ENCODE data around the gene CLEC4M. TPM values are rescaled to one million over a fixed set of nuclear protein-coding genes. Genes with fewer than 3 reads are reported as not detected.
A peak's percentile ranks its signal among the peaks of the same experiment; 100 is the strongest.
"Not testable (repeated sequence)": the region's sequence is repeated elsewhere in the genome, so short reads cannot be mapped to it uniquely, and the experiment has no call there.

CLEC4M gene
- total RNA-seq, 1 experiment from 2014 or later, result not detected

DNA sequence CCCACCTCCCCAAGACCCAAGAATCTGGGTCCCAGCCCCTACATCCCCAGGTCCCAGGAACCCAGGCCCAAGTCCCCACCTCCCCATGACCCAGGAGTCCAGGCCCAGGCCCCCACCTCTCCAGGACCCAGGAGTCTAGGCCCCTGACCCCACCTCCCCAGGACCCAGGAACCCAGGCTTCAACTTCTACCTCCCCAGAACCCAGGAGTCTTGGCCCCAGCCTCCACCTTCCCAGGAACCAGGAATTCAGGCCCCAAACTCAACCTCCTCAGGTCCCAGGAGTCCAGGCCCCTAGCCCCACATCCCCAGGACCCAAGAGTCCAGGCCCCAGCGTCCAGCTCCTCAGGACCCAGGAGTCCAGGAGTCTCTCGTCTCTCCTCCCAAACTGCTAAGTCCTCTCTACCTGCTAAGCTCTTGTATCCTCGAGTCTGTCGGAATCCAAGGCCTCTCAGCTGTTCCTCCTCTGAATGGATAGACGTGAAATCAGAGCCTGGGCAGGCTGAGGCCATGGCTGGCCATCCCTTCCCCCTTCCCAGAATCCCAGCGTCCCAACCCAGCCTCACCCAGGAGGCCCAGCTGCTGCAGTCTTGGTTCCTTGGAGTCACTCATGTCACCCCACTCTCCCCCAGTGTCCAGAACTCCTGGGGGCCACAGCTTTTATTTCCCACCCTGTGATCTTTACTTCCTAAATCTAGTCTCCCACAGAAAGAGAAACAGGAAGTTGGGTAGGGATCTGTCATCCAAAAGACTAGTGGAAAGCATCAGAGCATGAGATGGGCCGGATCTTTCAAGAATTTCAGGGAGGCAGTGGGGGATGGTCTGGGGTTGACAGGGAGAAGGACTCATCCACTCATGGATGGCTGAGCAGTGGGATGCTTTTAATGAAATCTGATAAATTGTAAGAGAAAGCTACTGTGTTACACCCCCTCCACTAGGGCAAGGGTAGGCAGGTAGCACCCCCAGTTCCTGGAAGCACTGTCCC is 15.8 kb upstream of the CLEC4M start, which contains the start of gene CD209:
Gene CD209 (minus strand): TSS at position 632 of the 982 bp plus-strand sequence. CDS start 23 bp downstream, at position 609.
- peak; percentile 47 for DNase-seq
- Histone ChIP-seq H3K27me3 (ENCODE audit: control insufficient read depth, insufficient read depth, low read length) (peaks cover 1% of the 10 kb centered on the region; the same call in 1 of the 2 replicates), H3K4me3 (ENCODE audit: insufficient read depth, low read depth, low read length) (no peak within 1 kb of the TSS), H3K36me3 (replicated peaks; ENCODE audit: control insufficient read depth, insufficient read depth, low read length) (no peaks in the 10 kb centered on the region)

- H3K36me3 ChIP-seq (replicated peaks; ENCODE audit: control insufficient read depth, insufficient read depth, low read length), result no peaks in the 10 kb centered on the region
- no peak overlapping the region for H3K4me3 ChIP-seq (ENCODE audit: insufficient read depth, low read depth, low read length)
- DNase-seq, result peak; percentile 16
- peaks cover 1% of the 10 kb centered on the region; the same call in 1 of the 2 replicates for H3K27me3 ChIP-seq (ENCODE audit: control insufficient read depth, insufficient read depth, low read length)
Measured at GRCh38 chr19:7748171-7748570, 14.9 kb upstream of the CLEC4M start.

DNA sequence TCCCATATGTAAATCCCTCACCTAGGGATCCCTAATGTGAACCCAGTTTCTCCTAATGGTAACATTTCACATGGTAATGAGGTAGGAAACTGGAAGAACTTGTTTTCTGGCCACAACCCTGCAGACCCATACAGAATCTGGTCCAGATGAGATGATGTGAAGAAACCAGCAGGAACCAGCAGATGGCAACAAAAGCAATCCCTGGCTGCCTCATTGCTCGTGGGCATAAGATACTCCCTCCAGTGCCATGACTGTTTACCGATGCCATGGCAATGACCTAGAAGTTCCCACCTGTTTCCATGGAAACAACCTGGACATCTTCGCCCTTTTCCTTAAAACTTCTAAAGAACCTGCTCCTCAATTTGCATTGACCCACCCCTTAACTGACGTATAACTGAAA is 14.3 kb upstream of the CLEC4M start:
- H3K4me3 ChIP-seq (ENCODE audit: insufficient read depth, low read depth, low read length), result no peak overlapping the region
- peak; percentile 85 for DNase-seq

GRCh38 chr19:7751157-7751783 is 11.8 kb upstream of the CLEC4M start:
- DNase-seq, result no peak
- H3K4me3 ChIP-seq (ENCODE audit: insufficient read depth, low read depth, low read length), result no peak overlapping the region
- H3K36me3 ChIP-seq (replicated peaks; ENCODE audit: control insufficient read depth, insufficient read depth, low read length), result no peaks in the 10 kb centered on the region
- no peaks in the 10 kb centered on the region; the same call in 1 of the 2 replicates for H3K27me3 ChIP-seq (ENCODE audit: control insufficient read depth, insufficient read depth, low read length)

More for the DNA sequence above, 14.3 kb upstream of the CLEC4M start:
- Histone ChIP-seq H3K27me3 (ENCODE audit: control insufficient read depth, insufficient read depth, low read length) (peaks cover 1% of the 10 kb centered on the region; the same call in 1 of the 2 replicates), H3K36me3 (replicated peaks; ENCODE audit: control insufficient read depth, insufficient read depth, low read length) (no peaks in the 10 kb centered on the region)

DNA sequence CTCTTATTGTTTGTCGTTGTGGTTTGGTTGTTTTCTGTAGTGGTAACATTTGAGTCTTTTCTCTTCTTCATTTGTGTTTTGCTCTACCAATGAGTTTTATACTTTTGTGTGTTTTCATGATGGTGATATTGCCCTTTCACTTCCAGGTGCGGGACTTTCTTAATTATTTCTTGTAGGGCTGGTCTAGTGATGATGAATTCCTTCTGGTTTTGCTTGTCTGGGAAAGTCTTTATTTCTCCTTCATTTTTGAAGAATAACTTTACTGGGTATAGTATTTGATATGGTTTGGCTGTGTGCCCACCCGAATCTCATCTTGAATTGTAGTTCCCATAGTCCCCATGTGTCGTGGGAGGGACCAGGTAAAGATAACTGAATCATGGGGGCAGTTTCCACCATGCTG is 6.8 kb upstream of the CLEC4M start:
- no peak overlapping the region for H3K4me3 ChIP-seq (ENCODE audit: insufficient read depth, low read depth, low read length)
- H3K27me3 ChIP-seq (ENCODE audit: control insufficient read depth, insufficient read depth, low read length), result no peaks in the 10 kb centered on the region
- no peaks in the 10 kb centered on the region for H3K36me3 ChIP-seq (replicated peaks; ENCODE audit: control insufficient read depth, insufficient read depth, low read length)
- DNase-seq, result no peak

- H3K4me3 ChIP-seq (ENCODE audit: insufficient read depth, low read depth, low read length), result no peak overlapping the region
- H3K27me3 ChIP-seq (ENCODE audit: control insufficient read depth, insufficient read depth, low read length), result no peaks in the 10 kb centered on the region
- H3K36me3 ChIP-seq (replicated peaks; ENCODE audit: control insufficient read depth, insufficient read depth, low read length), result no peaks in the 10 kb centered on the region
- no peak for DNase-seq
Measured at GRCh38 chr19:7757358-7757757, 5.7 kb upstream of the CLEC4M start.

DNA sequence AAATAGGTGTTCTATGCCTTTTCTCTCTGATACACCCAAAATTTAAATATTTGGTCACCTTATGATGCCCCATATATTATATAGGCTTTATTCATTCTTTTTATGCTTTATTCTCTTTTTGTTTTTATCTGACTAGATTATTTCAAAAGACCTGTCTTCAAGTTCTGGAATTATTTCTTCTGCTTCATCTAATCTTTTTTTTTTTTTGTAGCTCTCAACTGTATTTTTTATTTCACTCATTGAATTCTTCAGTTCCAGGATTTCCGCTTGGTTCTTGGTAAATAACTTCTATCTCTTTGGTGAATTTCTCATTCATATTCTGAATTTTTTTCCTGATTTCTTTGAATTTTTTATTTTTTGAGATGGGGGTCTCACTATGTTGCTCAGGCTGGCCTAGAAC is 3.9 kb upstream of the CLEC4M start:
- H3K27me3 ChIP-seq (ENCODE audit: control insufficient read depth, insufficient read depth, low read length), result no peaks in the 10 kb centered on the region
- H3K4me3 ChIP-seq (ENCODE audit: insufficient read depth, low read depth, low read length), result no peak overlapping the region
- H3K36me3 ChIP-seq (replicated peaks; ENCODE audit: control insufficient read depth, insufficient read depth, low read length), result no peaks in the 10 kb centered on the region
- DNase-seq, result no peak

- Histone ChIP-seq H3K4me3 (ENCODE audit: insufficient read depth, low read depth, low read length) (no peak overlapping the region), H3K27me3 (ENCODE audit: control insufficient read depth, insufficient read depth, low read length) (no peaks in the 10 kb centered on the region), H3K36me3 (replicated peaks; ENCODE audit: control insufficient read depth, insufficient read depth, low read length) (no peaks in the 10 kb centered on the region)
- DNase-seq, result no peak
Measured at GRCh38 chr19:7763696-7764095, 653 bp downstream of the CLEC4M start.

DNA sequence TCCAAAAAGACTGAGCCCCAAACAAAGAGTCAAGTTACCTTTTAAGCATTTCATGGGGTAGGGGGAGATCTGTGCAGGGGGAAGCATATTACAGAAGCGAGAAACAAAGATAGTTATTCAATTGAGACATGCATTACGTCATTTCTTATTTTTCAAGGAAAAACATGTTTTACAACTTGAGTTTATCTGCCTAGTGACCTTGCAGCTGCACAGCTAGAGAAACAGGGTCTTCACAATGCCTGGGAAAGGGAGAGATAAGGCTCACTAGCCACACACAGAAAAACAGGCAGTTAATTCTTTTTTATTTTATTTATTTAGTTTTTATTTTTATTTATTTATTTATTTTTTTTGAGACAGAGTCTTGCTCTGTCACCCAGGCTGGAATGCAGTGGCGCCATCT is 1.1 kb downstream of the CLEC4M start:
- H3K36me3 ChIP-seq (replicated peaks; ENCODE audit: control insufficient read depth, insufficient read depth, low read length); DNase-seq; H3K27me3 ChIP-seq (ENCODE audit: control insufficient read depth, insufficient read depth, low read length); H3K4me3 ChIP-seq (ENCODE audit: insufficient read depth, low read depth, low read length): not testable (repeated sequence)

- DNase-seq; H3K4me3 ChIP-seq (ENCODE audit: insufficient read depth, low read depth, low read length); H3K36me3 ChIP-seq (replicated peaks; ENCODE audit: control insufficient read depth, insufficient read depth, low read length); H3K27me3 ChIP-seq (ENCODE audit: control insufficient read depth, insufficient read depth, low read length): not testable (repeated sequence)
Measured at GRCh38 chr19:7765043-7765442, 2.0 kb downstream of the CLEC4M start.

- DNase-seq, result no peak
- no peaks in the 10 kb centered on the region for H3K36me3 ChIP-seq (replicated peaks; ENCODE audit: control insufficient read depth, insufficient read depth, low read length)
- no peak overlapping the region for H3K4me3 ChIP-seq (ENCODE audit: insufficient read depth, low read depth, low read length)
- no peaks in the 10 kb centered on the region; the same call in 1 of the 2 replicates for H3K27me3 ChIP-seq (ENCODE audit: control insufficient read depth, insufficient read depth, low read length)
Measured at GRCh38 chr19:7766535-7766934, 3.5 kb downstream of the CLEC4M start.

DNA sequence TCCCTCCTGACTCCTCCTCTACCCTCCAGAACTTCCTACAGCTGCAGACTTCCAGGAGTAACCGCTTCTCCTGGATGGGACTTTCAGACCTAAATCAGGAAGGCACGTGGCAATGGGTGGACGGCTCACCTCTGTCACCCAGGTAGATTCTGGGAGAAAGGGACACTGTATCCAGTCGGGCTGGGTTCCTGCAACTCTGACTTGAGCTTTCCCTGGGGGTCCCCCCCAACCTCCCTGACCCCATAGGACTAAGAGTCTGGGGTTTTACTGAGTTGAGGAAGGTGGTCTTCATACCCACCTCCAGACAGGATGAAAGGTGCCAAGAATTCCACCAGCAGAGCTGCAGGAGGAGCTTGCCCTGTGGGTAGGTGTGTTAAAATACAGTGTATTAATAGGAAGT is 4.4 kb downstream of the CLEC4M start:
- Histone ChIP-seq H3K4me3 (ENCODE audit: insufficient read depth, low read depth, low read length) (no peak overlapping the region), H3K27me3 (ENCODE audit: control insufficient read depth, insufficient read depth, low read length) (no peaks in the 10 kb centered on the region; the same call in 1 of the 2 replicates), H3K36me3 (replicated peaks; ENCODE audit: control insufficient read depth, insufficient read depth, low read length) (no peaks in the 10 kb centered on the region)
- DNase-seq, result no peak

DNA sequence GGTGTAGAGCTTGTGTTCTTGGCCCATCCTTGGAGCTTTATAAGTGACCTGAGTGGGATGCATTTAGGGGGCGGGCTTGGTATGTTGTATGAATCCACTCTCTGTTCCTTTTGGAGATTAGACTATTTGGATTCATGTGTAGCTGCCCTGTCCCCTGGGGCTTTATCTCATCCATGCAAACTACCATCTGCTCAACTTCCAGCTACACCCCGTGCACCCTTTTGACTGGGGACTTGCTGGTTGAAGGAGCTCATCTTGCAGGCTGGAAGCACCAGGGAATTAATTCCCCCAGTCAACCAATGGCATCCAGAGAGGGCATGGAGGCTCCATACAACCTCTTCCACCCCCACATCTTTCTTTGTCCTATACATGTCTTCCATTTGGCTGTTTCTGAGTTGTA is 6.1 kb downstream of the CLEC4M start:
- H3K4me3 ChIP-seq (ENCODE audit: insufficient read depth, low read depth, low read length), result no peak overlapping the region
- DNase-seq, result no peak
- H3K27me3 ChIP-seq (ENCODE audit: control insufficient read depth, insufficient read depth, low read length), result no peaks in the 10 kb centered on the region; the same call in 1 of the 2 replicates
- H3K36me3 ChIP-seq (replicated peaks; ENCODE audit: control insufficient read depth, insufficient read depth, low read length), result no peaks in the 10 kb centered on the region

GRCh38 chr19:7771072-7771471 is 8.0 kb downstream of the CLEC4M start:
- DNase-seq, result no peak
- no peaks in the 10 kb centered on the region for H3K36me3 ChIP-seq (replicated peaks; ENCODE audit: control insufficient read depth, insufficient read depth, low read length)
- no peaks in the 10 kb centered on the region; the same call in 1 of the 2 replicates for H3K27me3 ChIP-seq (ENCODE audit: control insufficient read depth, insufficient read depth, low read length)
- no peak overlapping the region for H3K4me3 ChIP-seq (ENCODE audit: insufficient read depth, low read depth, low read length)

Measured in H7 (cell line).